Keratinocyte (primary cell): Measurements from ENCODE around the gene AOAH. TPM values are rescaled to one million over a fixed set of nuclear protein-coding genes. Genes with fewer than 3 reads are reported as not detected.

ENCODE experiments used
- DNase-seq: peaks from one replicate; pipeline ENCODE4 v3.0.0-alpha.2; 2011; ENCODE audit warnings: low read depth, missing footprints, low spot score
- FAIRE-seq: peaks from 2 replicates; lab custom pipeline; 2011; peaks lifted over from hg19 to GRCh38; lab: Jason Lieb, UNC
- H2AFZ ChIP-seq: 2 replicates; pipeline ENCODE4 v1.6.0; 2012; ENCODE audit warnings: low read length, control low read depth, inconsistent platforms; ENCODE audit not compliant: control insufficient read depth
- H3K27ac ChIP-seq: 2 replicates; pipeline ENCODE4 v1.5.1; 2011; ENCODE audit warnings: low read length; ENCODE audit not compliant: control insufficient read depth, insufficient read depth
- H3K27me3 ChIP-seq: 3 replicates; pipeline ENCODE4 v1.6.0; 2011; ENCODE audit warnings: low read length; ENCODE audit not compliant: control insufficient read depth, insufficient read depth; ENCODE audit errors: extremely low read depth
- H3K36me3 ChIP-seq, 2 experiments: 2 replicates in 1 of 2; 3 replicates in 1 of 2; pipeline ENCODE4 v1.5.1; 2011; ENCODE audit warnings: low read length in 2 of 2, mild to moderate bottlenecking in 1 of 2; ENCODE audit not compliant: control insufficient read depth in 2 of 2, insufficient read depth in 2 of 2; ENCODE audit errors: extremely low read depth in 1 of 2
- H3K4me1 ChIP-seq: 3 replicates; pipeline ENCODE4 v1.5.1; 2011; ENCODE audit warnings: low read length; ENCODE audit not compliant: control insufficient read depth, insufficient read depth; ENCODE audit errors: extremely low read depth
- H3K4me2 ChIP-seq: 3 replicates; pipeline ENCODE4 v1.6.0; 2011; ENCODE audit warnings: low read depth, low read length; ENCODE audit not compliant: control insufficient read depth, insufficient read depth; ENCODE audit errors: extremely low read depth
- H3K4me3 ChIP-seq, 3 experiments: fragments of 200-600 bp in 1 of 3; sonication (generic) in 1 of 3; 2 replicates in 2 of 3; 3 replicates in 1 of 3; pipeline ENCODE4 v1.5.1; 2011 to 2016; ENCODE audit warnings: low read length in 3 of 3, mild to moderate bottlenecking in 3 of 3, control low read depth in 2 of 3, inconsistent platforms in 1 of 3, low read depth in 1 of 3, mixed read lengths in 1 of 3, mixed run types in 1 of 3, moderate library complexity in 1 of 3; ENCODE audit not compliant: control insufficient read depth in 2 of 3, insufficient read depth in 2 of 3; ENCODE audit errors: extremely low read depth in 1 of 3
- H3K79me2 ChIP-seq: 2 replicates; pipeline ENCODE4 v1.6.0; 2012; ENCODE audit warnings: low read length; ENCODE audit not compliant: control insufficient read depth, insufficient read depth
- H3K9ac ChIP-seq: 3 replicates; pipeline ENCODE4 v1.6.0; 2011; ENCODE audit warnings: low read length; ENCODE audit not compliant: control insufficient read depth, insufficient read depth; ENCODE audit errors: extremely low read depth
- H3K9me1 ChIP-seq: 3 replicates; pipeline ENCODE4 v1.6.0; 2011; ENCODE audit warnings: low read length; ENCODE audit not compliant: control insufficient read depth, insufficient read depth; ENCODE audit errors: extremely low read depth
- H3K9me3 ChIP-seq: 2 replicates; pipeline ENCODE4 v1.5.1; 2012; ENCODE audit warnings: low read depth, low read length; ENCODE audit not compliant: control insufficient read depth
- H4K20me1 ChIP-seq: 3 replicates; pipeline ENCODE4 v1.6.0; 2011; ENCODE audit warnings: low read length; ENCODE audit not compliant: control insufficient read depth, insufficient read depth; ENCODE audit errors: extremely low read depth
- EZH2 ChIP-seq: IDR thresholded peaks from one replicate; pipeline ENCODE4 v1.6.1; 2012; ENCODE audit warnings: inconsistent platforms, mild to moderate bottlenecking, low read length, moderate library complexity
- dilution Hi-C: fragments of 300-500 bp; cut with MboI; formaldehyde crosslinking; loops from one replicate; pipeline ENCODE4 v1.7.0; 2020; ENCODE audit warnings: low sequenced_read_pairs; ENCODE audit not compliant: extremely low pct_ligation_motif_present
- polyA plus RNA-seq, 5 experiments: library from polyadenylated mRNA; depleted of rRNA in 3 of 5; stranded (reverse) in 3 of 5; stranded (forward) in 1 of 5; unstranded in 1 of 5; fragments of >200 nt; gene quantifications; 1 replicate in 1 of 5; 2 replicates in 3 of 5; 3 replicates in 1 of 5; pipeline versions ENCODE4 v1.2.1 to v1.2.3, GENCODE V29; 2011 to 2012; ENCODE audit warnings: missing spikeins in 2 of 5, low read depth in 1 of 5, low replicate concordance in 1 of 5
- TF ChIP-seq, protein P1 (sequence below), 3 experiments: IDR thresholded peaks in 1 of 3; conservative IDR thresholded peaks in 1 of 3; optimal IDR thresholded peaks in 1 of 3; 2 replicates in 2 of 3; 3 replicates in 1 of 3; pipeline versions ENCODE3 to v1.5.1; 2011; ENCODE audit warnings: low read length in 3 of 3, mild to moderate bottlenecking in 3 of 3, moderate library complexity in 2 of 3, control low read depth in 1 of 3, inconsistent platforms in 1 of 3; ENCODE audit not compliant: insufficient read depth in 2 of 3; ENCODE audit errors: extremely low read depth in 1 of 3

AOAH gene
- polyA plus RNA-seq, 1 donor (not counting 4 experiments of a cell fraction or from before 2014, with no cell fraction given), result 0.43 TPM

- no peaks in the 10 kb centered on the region for H3K9me1 ChIP-seq
- H3K27me3 ChIP-seq, result no peaks in the 10 kb centered on the region
- no peaks in the 10 kb centered on the region for H3K36me3 ChIP-seq
- TF ChIP-seq, protein P1, sequence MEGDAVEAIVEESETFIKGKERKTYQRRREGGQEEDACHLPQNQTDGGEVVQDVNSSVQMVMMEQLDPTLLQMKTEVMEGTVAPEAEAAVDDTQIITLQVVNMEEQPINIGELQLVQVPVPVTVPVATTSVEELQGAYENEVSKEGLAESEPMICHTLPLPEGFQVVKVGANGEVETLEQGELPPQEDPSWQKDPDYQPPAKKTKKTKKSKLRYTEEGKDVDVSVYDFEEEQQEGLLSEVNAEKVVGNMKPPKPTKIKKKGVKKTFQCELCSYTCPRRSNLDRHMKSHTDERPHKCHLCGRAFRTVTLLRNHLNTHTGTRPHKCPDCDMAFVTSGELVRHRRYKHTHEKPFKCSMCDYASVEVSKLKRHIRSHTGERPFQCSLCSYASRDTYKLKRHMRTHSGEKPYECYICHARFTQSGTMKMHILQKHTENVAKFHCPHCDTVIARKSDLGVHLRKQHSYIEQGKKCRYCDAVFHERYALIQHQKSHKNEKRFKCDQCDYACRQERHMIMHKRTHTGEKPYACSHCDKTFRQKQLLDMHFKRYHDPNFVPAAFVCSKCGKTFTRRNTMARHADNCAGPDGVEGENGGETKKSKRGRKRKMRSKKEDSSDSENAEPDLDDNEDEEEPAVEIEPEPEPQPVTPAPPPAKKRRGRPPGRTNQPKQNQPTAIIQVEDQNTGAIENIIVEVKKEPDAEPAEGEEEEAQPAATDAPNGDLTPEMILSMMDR (optimal IDR thresholded peaks at IDR 0.05 in 1 of 3, IDR thresholded peaks at IDR 0.05 in 1 of 3, conservative IDR thresholded peaks at IDR 0.05 in 1 of 3; ENCODE audit: extremely low read depth in 1 of 3, insufficient read depth in 2 of 3, low read length in 3 of 3), result no peak
- no peak for TF ChIP-seq EZH2
- FAIRE-seq (no peak), DNase-seq (no peak)
- H3K4me2 ChIP-seq, result peak overlapping the region; percentile 45
- H3K27ac ChIP-seq, result no peak overlapping the region
- no peak overlapping the region for H3K9ac ChIP-seq
- dilution Hi-C loops, result no loop called here
- H2AFZ ChIP-seq, result no peak overlapping the region
- no peaks in the 10 kb centered on the region for H3K79me2 ChIP-seq
- no peaks in the 10 kb centered on the region for H3K9me3 ChIP-seq
- no peak overlapping the region for H3K4me3 ChIP-seq
- H3K4me1 ChIP-seq, result peaks cover 11% of the 10 kb centered on the region
- no peaks in the 10 kb centered on the region for H4K20me1 ChIP-seq
These were observed 216.5 kb downstream of the AOAH start for GRCh38 chr7:36507475-36508440.

GRCh38 chr7:36506820-36507219, 217.5 kb downstream of the AOAH start:
- peak overlapping the region; percentile 45 for H3K4me2 ChIP-seq
- peak overlapping the region; percentile 16 for H3K27ac ChIP-seq
- H3K4me3 ChIP-seq, result no peak overlapping the region
- H4K20me1 ChIP-seq, result no peaks in the 10 kb centered on the region
- H3K9me1 ChIP-seq, result no peaks in the 10 kb centered on the region
- H2AFZ ChIP-seq, result no peak overlapping the region
- H3K4me1 ChIP-seq, result peaks cover 11% of the 10 kb centered on the region
- no peaks in the 10 kb centered on the region for H3K9me3 ChIP-seq
- peak; percentile 40 for DNase-seq
- no peaks in the 10 kb centered on the region for H3K36me3 ChIP-seq
- no peak overlapping the region for H3K9ac ChIP-seq
- FAIRE-seq, result peak; percentile 87
- H3K27me3 ChIP-seq, result no peaks in the 10 kb centered on the region
- TF ChIP-seq, protein P1 (optimal IDR thresholded peaks at IDR 0.05 in 1 of 3, IDR thresholded peaks at IDR 0.05 in 1 of 3, conservative IDR thresholded peaks at IDR 0.05 in 1 of 3; ENCODE audit: extremely low read depth in 1 of 3, insufficient read depth in 2 of 3, low read length in 3 of 3), result no peak
- no peak for TF ChIP-seq EZH2
- no peaks in the 10 kb centered on the region for H3K79me2 ChIP-seq
- dilution Hi-C loops, result no loop called here
